ENCODE data around the gene RBP4. TPM values are rescaled to one million over a fixed set of nuclear protein-coding genes. Genes with fewer than 3 reads are reported as not detected.

The RBP4 gene
- total RNA-seq, 6 experiments from 2014 or later = not detected

- Mint-ChIP-seq H3K4me1 (ENCODE audit: low read depth) (no peaks in the 10 kb centered on the region), H3K27ac (no peak within 1 kb of the TSS), H3K27me3 (ENCODE audit: insufficient read depth) (peaks cover 28% of the 10 kb centered on the region), H3K36me3 (ENCODE audit: low read depth) (no peaks in the 10 kb centered on the region), H3K4me3 (no peak within 1 kb of the TSS), H3K9me3 (no peaks in the 10 kb centered on the region)
- no peak for DNase-seq
- TF ChIP-seq, protein P1, sequence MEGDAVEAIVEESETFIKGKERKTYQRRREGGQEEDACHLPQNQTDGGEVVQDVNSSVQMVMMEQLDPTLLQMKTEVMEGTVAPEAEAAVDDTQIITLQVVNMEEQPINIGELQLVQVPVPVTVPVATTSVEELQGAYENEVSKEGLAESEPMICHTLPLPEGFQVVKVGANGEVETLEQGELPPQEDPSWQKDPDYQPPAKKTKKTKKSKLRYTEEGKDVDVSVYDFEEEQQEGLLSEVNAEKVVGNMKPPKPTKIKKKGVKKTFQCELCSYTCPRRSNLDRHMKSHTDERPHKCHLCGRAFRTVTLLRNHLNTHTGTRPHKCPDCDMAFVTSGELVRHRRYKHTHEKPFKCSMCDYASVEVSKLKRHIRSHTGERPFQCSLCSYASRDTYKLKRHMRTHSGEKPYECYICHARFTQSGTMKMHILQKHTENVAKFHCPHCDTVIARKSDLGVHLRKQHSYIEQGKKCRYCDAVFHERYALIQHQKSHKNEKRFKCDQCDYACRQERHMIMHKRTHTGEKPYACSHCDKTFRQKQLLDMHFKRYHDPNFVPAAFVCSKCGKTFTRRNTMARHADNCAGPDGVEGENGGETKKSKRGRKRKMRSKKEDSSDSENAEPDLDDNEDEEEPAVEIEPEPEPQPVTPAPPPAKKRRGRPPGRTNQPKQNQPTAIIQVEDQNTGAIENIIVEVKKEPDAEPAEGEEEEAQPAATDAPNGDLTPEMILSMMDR (IDR thresholded peaks at IDR 0.05) = no peak
Measured at GRCh38 chr10:93612311-93612710, 11.3 kb upstream of the RBP4 start, which contains the start of gene PDE6C. PDE6C (plus strand) TSS chr10:93612537; CDS start chr10:93612726, 189 bp downstream.

GRCh38 chr10:93608421-93608820, 7.4 kb upstream of the RBP4 start:
- Mint-ChIP-seq H3K4me1 (ENCODE audit: low read depth) (no peaks in the 10 kb centered on the region), H3K9me3 (no peaks in the 10 kb centered on the region), H3K36me3 (ENCODE audit: low read depth) (no peaks in the 10 kb centered on the region), H3K4me3 (no peak overlapping the region), H3K27ac (no peak overlapping the region), H3K27me3 (ENCODE audit: insufficient read depth) (peaks cover 24% of the 10 kb centered on the region)
- TF ChIP-seq, protein P1 (IDR thresholded peaks at IDR 0.05) = no peak
- no peak for DNase-seq

- TF ChIP-seq, protein P1 (IDR thresholded peaks at IDR 0.05) = no peak
- no peak overlapping the region for H3K27ac Mint-ChIP-seq
- no peaks in the 10 kb centered on the region for H3K4me1 Mint-ChIP-seq (ENCODE audit: low read depth)
- no peaks in the 10 kb centered on the region for H3K9me3 Mint-ChIP-seq
- H3K36me3 Mint-ChIP-seq (ENCODE audit: low read depth) = no peaks in the 10 kb centered on the region
- H3K4me3 Mint-ChIP-seq = no peak overlapping the region
- H3K27me3 Mint-ChIP-seq (ENCODE audit: insufficient read depth) = peaks cover 34% of the 10 kb centered on the region
- no peak for DNase-seq
Measured at GRCh38 chr10:93604146-93604545, 3.1 kb upstream of the RBP4 start.

GRCh38 chr10:93603023-93603422, 2.0 kb upstream of the RBP4 start:
- DNase-seq = no peak
- Mint-ChIP-seq H3K36me3 (ENCODE audit: low read depth) (no peaks in the 10 kb centered on the region), H3K27ac (no peak overlapping the region), H3K4me1 (ENCODE audit: low read depth) (no peaks in the 10 kb centered on the region), H3K4me3 (no peak overlapping the region), H3K27me3 (ENCODE audit: insufficient read depth) (peaks cover 30% of the 10 kb centered on the region), H3K9me3 (no peaks in the 10 kb centered on the region)
- TF ChIP-seq, protein P1 (IDR thresholded peaks at IDR 0.05) = no peak

DNA sequence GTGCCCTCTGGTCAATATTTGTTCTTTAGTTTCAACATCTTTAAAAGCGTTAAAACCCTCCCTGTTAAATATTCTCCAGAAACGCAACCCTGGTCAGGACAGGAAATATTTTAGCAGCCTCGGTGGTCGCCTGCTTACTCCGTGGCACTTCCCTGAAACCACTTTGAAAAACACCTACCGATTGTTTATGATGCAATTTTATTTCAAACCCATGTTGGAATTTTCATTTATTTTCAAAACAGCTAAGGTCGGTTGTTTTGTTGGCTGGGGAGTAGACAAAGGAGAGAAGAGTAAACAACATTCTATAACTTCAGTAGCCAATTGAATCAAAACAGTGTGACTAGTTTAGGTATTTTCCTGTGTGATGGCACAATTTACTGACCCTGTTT, 733 bp upstream of the RBP4 start:
- Mint-ChIP-seq H3K4me3 (no peak overlapping the region), H3K27me3 (ENCODE audit: insufficient read depth) (peaks cover 32% of the 10 kb centered on the region), H3K27ac (no peak overlapping the region), H3K36me3 (ENCODE audit: low read depth) (no peaks in the 10 kb centered on the region), H3K4me1 (ENCODE audit: low read depth) (no peaks in the 10 kb centered on the region), H3K9me3 (no peaks in the 10 kb centered on the region)
- no peak for DNase-seq
- TF ChIP-seq, protein P1 (IDR thresholded peaks at IDR 0.05) = no peak

Data from HFFc6 (cell line).